Common myeloid progenitor, CD34-positive (primary cell): ENCODE results near the gene CYFIP1.

Source experiments
- CTCF ChIA-PET: fragments of 350-600 bp; sonication (Branson Sonifier 250); formaldehyde crosslinking; loops from one replicate; lab custom pipeline; 2021; ENCODE audit warnings: antibody characterized with exemption; lab: Charles Lee
- POLR2A ChIA-PET: fragments of 350-600 bp; sonication (Branson Sonifier 250); formaldehyde crosslinking; loops from one replicate; lab custom pipeline; 2021; ENCODE audit warnings: antibody characterized with exemption; lab: Charles Lee
- DNase-seq, 3 donors: peaks; one replicate each; pipeline versions ENCODE4 v3.0.0 to v3.0.0-alpha.2; 2013
- H3K27ac ChIP-seq, 2 experiments: 1 replicate in 1 of 2; 2 replicates in 1 of 2; pipeline ENCODE4 v1.7.0; 2013; ENCODE audit warnings: inconsistent platforms in 2 of 2, low read length in 2 of 2, mild to moderate bottlenecking in 2 of 2, low read depth in 1 of 2, moderate library complexity in 1 of 2; ENCODE audit not compliant: severe bottlenecking in 2 of 2, insufficient read depth in 1 of 2, poor library complexity in 1 of 2
- H3K27me3 ChIP-seq, 5 experiments: replicated peaks in 2 of 5; 1 replicate in 3 of 5; 2 replicates in 2 of 5; pipeline versions ENCODE4 v1.6.1 to v1.7.0; 2013; ENCODE audit warnings: low read length in 4 of 5, mild to moderate bottlenecking in 2 of 5, moderate library complexity in 2 of 5, inconsistent platforms in 1 of 5; ENCODE audit not compliant: insufficient read depth in 5 of 5, control insufficient read depth in 4 of 5
- H3K36me3 ChIP-seq, 4 experiments: 1 replicate in 2 of 4; 2 replicates in 2 of 4; pipeline versions ENCODE4 v1.6.1 to v1.7.0; 2013; ENCODE audit warnings: low read length in 3 of 4, control low read depth in 1 of 4, mild to moderate bottlenecking in 1 of 4; ENCODE audit not compliant: control insufficient read depth in 4 of 4, insufficient read depth in 4 of 4
- H3K4me1 ChIP-seq, 4 experiments: 1 replicate in 3 of 4; 2 replicates in 1 of 4; pipeline versions ENCODE4 v1.6.1 to v1.7.1; 2013; ENCODE audit warnings: low read length in 3 of 4, mild to moderate bottlenecking in 3 of 4, control low read depth in 1 of 4, inconsistent platforms in 1 of 4, moderate library complexity in 1 of 4; ENCODE audit not compliant: control insufficient read depth in 4 of 4, insufficient read depth in 4 of 4; ENCODE audit errors: control extremely low read depth in 1 of 4
- H3K4me3 ChIP-seq, 7 experiments: 1 replicate in 4 of 7; 2 replicates in 3 of 7; pipeline versions ENCODE4 v1.5.1 to v1.7.0; 2013; ENCODE audit warnings: mild to moderate bottlenecking in 7 of 7, low read length in 6 of 7, moderate library complexity in 6 of 7, inconsistent platforms in 2 of 7, low read depth in 2 of 7, control low read depth in 1 of 7; ENCODE audit not compliant: insufficient read depth in 4 of 7, control insufficient read depth in 1 of 7; ENCODE audit errors: extremely low read depth in 1 of 7
- H3K9me3 ChIP-seq, 5 experiments: 1 replicate in 4 of 5; 2 replicates in 1 of 5; pipeline versions ENCODE4 v1.6.1 to v1.7.1; 2013; ENCODE audit warnings: low read length in 4 of 5, mild to moderate bottlenecking in 2 of 5, inconsistent platforms in 1 of 5, low read depth in 1 of 5, moderate library complexity in 1 of 5; ENCODE audit not compliant: control insufficient read depth in 4 of 5, insufficient read depth in 2 of 5; ENCODE audit errors: control extremely low read depth in 1 of 5
- WGBS: methylation state at CpG from one replicate; pipeline ENCODE4 v1.1.5; 2013; ENCODE audit not compliant: insufficient coverage; 5-methylcytosine and 5-hydroxymethylcytosine counted together

The CYFIP1 gene

DNA sequence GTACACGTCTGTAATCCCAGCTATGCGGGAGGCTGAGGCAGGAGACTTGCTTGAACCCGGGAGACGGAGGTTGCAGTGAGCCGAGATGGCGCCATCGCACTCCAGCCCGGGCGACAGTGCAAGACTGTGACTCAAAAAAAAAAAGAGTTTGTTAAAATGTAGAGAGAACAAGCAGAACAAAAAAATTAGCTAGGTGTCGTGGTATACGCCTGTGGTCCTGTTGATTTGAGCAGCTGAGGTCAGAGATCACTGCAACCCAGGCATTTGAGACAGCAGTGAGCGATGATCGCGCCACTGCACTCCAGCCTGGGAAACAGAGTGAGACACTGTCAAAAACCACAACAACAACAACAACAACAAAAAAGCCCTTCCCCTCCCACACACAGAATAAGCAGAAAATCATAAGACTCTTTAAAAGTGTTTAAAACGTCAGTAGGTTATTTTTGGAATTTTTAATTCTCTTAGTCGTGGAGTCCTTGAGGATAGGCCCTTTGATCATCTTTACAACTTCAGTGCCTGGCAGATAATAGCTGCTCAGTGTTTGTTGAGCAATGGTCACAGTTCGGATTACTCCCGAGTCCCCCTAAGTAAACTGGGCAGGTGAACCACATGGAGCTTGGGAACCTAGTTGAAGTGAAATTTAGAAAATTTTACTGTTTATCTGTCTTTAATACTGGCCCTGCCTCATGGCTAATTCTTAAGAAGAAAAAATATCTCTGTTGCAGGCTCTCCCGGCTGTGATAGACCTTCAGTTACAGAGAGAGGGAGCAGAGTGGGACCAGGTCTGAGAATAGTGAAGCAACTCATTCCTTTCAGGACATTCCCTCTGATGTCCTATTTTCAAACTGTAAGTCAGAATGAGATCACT is 135.5 kb downstream of the CYFIP1 start:
- ChIA-PET POLR2A (no interaction called here), CTCF (no interaction called here)
- WGBS = 89% methylated on average over 12 of the region's 19 CpGs
- Histone ChIP-seq H3K9me3 (no peaks in the 10 kb centered on the region), H3K4me3 (no peak overlapping the region), H3K27me3 (no peaks in the 10 kb centered on the region), H3K4me1 (peaks cover 1 to 9% (median 7%) of the 10 kb centered on the region in 4 experiments), H3K36me3 (peaks cover 0 to 56% (median 30%) of the 10 kb centered on the region in 4 experiments), H3K27ac (peak overlapping the region in 1 of 2 experiments; percentile 3)
- no peak for DNase-seq

- Histone ChIP-seq H3K27me3 (no peaks in the 10 kb centered on the region), H3K9me3 (no peaks in the 10 kb centered on the region), H3K27ac (peak overlapping the region; percentile 88 to 95), H3K4me3 (peak overlapping the region; percentile 91 to 100 (median 99)), H3K36me3 (peaks cover 0 to 24% (median 6%) of the 10 kb centered on the region in 4 experiments), H3K4me1 (peaks cover 8 to 26% (median 18%) of the 10 kb centered on the region in 4 experiments)
- POLR2A ChIA-PET = interaction anchor here (0.7 kb wide), 1 partner anchor 57 kb away, joined by 3 read pairs; no protein-coding TSS in a partner anchor
- CTCF ChIA-PET = no interaction called here
- 0% methylated on average over 8 of the region's 16 CpGs for WGBS
- peak in 2 of 3 donors; percentile 14 to 22 for DNase-seq
Observed at GRCh38 chr15:22839046-22839695, 141.0 kb downstream of the CYFIP1 start.

GRCh38 chr15:22838292-22839042 is 141.7 kb downstream of the CYFIP1 start, which contains the start of gene NIPA2:
Gene NIPA2, plus strand, starts transcription at chr15:22838666. Its CDS starts 13,066 bp downstream, at chr15:22851732.
- Histone ChIP-seq H3K4me3 (peak within 1 kb of the TSS; percentile 91 to 100 (median 99)), H3K27ac (peak within 1 kb of the TSS; percentile 88 to 95), H3K27me3 (no peaks in the 10 kb centered on the region), H3K4me1 (peaks cover 8 to 26% (median 18%) of the 10 kb centered on the region in 4 experiments), H3K9me3 (no peaks in the 10 kb centered on the region), H3K36me3 (peaks cover 0 to 19% (median under 1%) of the 10 kb centered on the region in 4 experiments)
- peak; percentile 97 to 99 (median 98) for DNase-seq
- POLR2A ChIA-PET = interaction anchor here (0.7 kb wide), 1 partner anchor 57 kb away, joined by 3 read pairs; no protein-coding TSS in a partner anchor
- WGBS = under 1% methylated on average over 77 of the region's 83 CpGs
- CTCF ChIA-PET = no interaction called here

GRCh38 chr15:22831473-22831872 is 148.7 kb downstream of the CYFIP1 start:
- no peak for DNase-seq
- no peaks in the 10 kb centered on the region for H3K27me3 ChIP-seq
- ChIA-PET CTCF (no interaction called here), POLR2A (no interaction called here)
- WGBS = no CpG with 5 or more reads among the region's 1 CpG
- H3K4me1 ChIP-seq = peaks cover 0 to 8% (median 4%) of the 10 kb centered on the region in 4 experiments
- no peak overlapping the region for H3K4me3 ChIP-seq
- peaks cover 0 to 2% (median 0%) of the 10 kb centered on the region in 5 experiments for H3K9me3 ChIP-seq
- peaks cover 0 to 24% (median 5%) of the 10 kb centered on the region in 4 experiments for H3K36me3 ChIP-seq
- no peak overlapping the region for H3K27ac ChIP-seq

- WGBS = no CpG with 5 or more reads among the region's 1 CpG
- no peaks in the 10 kb centered on the region for H3K4me1 ChIP-seq
- DNase-seq = no peak
- no peaks in the 10 kb centered on the region for H3K27me3 ChIP-seq
- H3K36me3 ChIP-seq = peaks cover 2 to 49% (median 25%) of the 10 kb centered on the region in 4 experiments
- no peak overlapping the region for H3K27ac ChIP-seq
- ChIA-PET CTCF (no interaction called here), POLR2A (interaction anchor here (0.6 kb wide), 1 partner anchor 20 kb away, joined by 3 read pairs; no protein-coding TSS in a partner anchor)
- H3K9me3 ChIP-seq = no peaks in the 10 kb centered on the region
- no peak overlapping the region for H3K4me3 ChIP-seq
Observed at GRCh38 chr15:22827125-22827524, 153.0 kb downstream of the CYFIP1 start.

DNA sequence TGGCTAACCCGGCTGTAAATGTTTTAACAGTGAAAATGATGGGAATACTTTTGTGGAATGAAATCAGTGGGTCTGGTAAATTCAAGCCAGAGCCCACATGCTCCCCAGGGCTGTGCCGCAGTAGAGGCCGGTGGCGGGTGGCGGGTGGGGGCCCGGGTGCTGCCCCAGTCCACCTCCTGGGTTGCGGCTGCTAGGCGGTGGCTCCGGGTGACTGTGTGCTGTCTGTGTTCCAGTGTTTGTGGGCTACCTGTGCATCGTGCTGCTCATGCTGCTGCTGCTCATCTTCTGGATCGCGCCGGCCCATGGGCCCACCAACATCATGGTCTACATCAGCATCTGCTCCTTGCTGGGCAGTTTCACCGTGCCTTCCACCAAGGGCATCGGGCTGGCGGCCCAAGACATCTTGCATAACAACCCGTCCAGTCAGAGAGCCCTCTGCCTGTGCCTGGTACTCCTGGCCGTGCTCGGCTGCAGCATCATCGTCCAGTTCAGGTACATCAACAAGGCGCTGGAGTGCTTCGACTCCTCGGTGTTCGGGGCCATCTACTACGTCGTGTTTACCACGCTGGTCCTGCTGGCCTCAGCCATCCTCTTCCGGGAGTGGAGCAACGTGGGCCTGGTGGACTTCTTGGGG is 156.6 kb downstream of the CYFIP1 start:
- Histone ChIP-seq H3K27ac (no peak overlapping the region), H3K4me3 (no peak overlapping the region), H3K27me3 (no peaks in the 10 kb centered on the region), H3K4me1 (no peaks in the 10 kb centered on the region), H3K36me3 (peaks cover 4 to 62% (median 34%) of the 10 kb centered on the region in 4 experiments), H3K9me3 (no peaks in the 10 kb centered on the region)
- ChIA-PET CTCF (no interaction called here), POLR2A (interaction anchor here (0.7 kb wide), 2 partner anchors 46 to 644 kb away, joined by 3 to 4 read pairs; no protein-coding TSS in a partner anchor)
- DNase-seq = no peak
- WGBS = 96% methylated on average over 28 of the region's 29 CpGs
